Ovary (tissue), 9 donors: Measurements from ENCODE around the gene BCL2L13. TPM values are rescaled to one million over a fixed set of nuclear protein-coding genes. Genes with fewer than 3 reads are reported as not detected.

Source experiments
- DNase-seq, 5 donors: peaks; one replicate each; pipeline ENCODE4 v3.0.0-alpha.2; 2019 to 2020
- H3K27ac ChIP-seq, 2 donors: fragments of 200-600 bp; one replicate each; pipeline versions ENCODE4 v1.5.1 to v1.8.0; 2019 to 2022
- H3K27me3 ChIP-seq: fragments of 200-600 bp; one replicate; pipeline ENCODE4 v1.8.0; 2022
- H3K36me3 ChIP-seq: fragments of 200-600 bp; sonication (generic); one replicate; pipeline ENCODE4 v1.5.1; 2019
- H3K4me1 ChIP-seq: one replicate; pipeline ENCODE4 v1.8.1; 2013; ENCODE audit warnings: mild to moderate bottlenecking, moderate library complexity; ENCODE audit not compliant: insufficient read depth
- H3K4me3 ChIP-seq: fragments of 200-600 bp; sonication (generic); one replicate; pipeline ENCODE4 v1.5.1; 2017
- H3K9me3 ChIP-seq, 2 donors: fragments of 200-600 bp in 1 of 2; sonication (generic) in 1 of 2; one replicate each; pipeline versions ENCODE4 v1.5.1 to v1.8.1; 2013 to 2019; ENCODE audit warnings: mild to moderate bottlenecking in 1 of 2, moderate library complexity in 1 of 2
- CTCF ChIP-seq, 3 donors: fragments of 450-650 bp in 2 of 3; fragments of 200-600 bp in 1 of 3; IDR thresholded peaks; one replicate each; pipeline versions ENCODE4 v1.5.1 to v1.8.0; 2016 to 2022; ENCODE audit warnings: antibody characterized with exemption in 3 of 3, mild to moderate bottlenecking in 1 of 3
- EP300 ChIP-seq: sonication (generic); formaldehyde crosslinking; IDR thresholded peaks from one replicate; pipeline ENCODE4 v1.6.1; 2017; ENCODE audit warnings: antibody characterized with exemption
- POLR2A ChIP-seq: fragments of 450-650 bp; IDR thresholded peaks from one replicate; pipeline ENCODE4 v1.6.1; 2017; ENCODE audit warnings: antibody characterized with exemption, mild to moderate bottlenecking, moderate library complexity
- WGBS, 3 donors: extraction: QIAGEN DNeasy Blood & Tissue Kit in 1 of 3; methylation state at CpG; one replicate each; pipeline versions ENCODE4 v1.1.5 to v1.1.7; 2013 to 2017; 5-methylcytosine and 5-hydroxymethylcytosine counted together
- intact Hi-C, 4 donors: fragments of 100-400 bp; cut with DNase I; formaldehyde crosslinking; loops; one replicate each; pipeline versions ENCODE4 v1.11.0 to v1.15.1; 2022 to 2023
- polyA plus RNA-seq, 2 donors: library from polyadenylated mRNA; stranded (reverse); fragments of 200-250 nt in 1 of 2; fragments of 350-450 nt in 1 of 2; fragmentation: Illumina TruSeq in 1 of 2; extraction: RNeasy Lipid Tissue Mini Kit (QIAGEN cat#74804) in 1 of 2; gene quantifications; one replicate each; pipeline ENCODE4 v1.2.3, GENCODE V29; 2013 to 2014
- total RNA-seq, 7 donors: library from RNA; depleted of rRNA in 2 of 7; stranded (reverse); fragments of >200 nt in 2 of 7; fragmentation: NEBNext Ultra II Directional in 3 of 7; extraction: Animal tissue kit (Norgen Biotek cat#: 25700) in 3 of 7; gene quantifications; one replicate each; pipeline versions ENCODE4 v1.1.0 to v1.2.4, GENCODE V29; 2016 to 2023
- donor health status: DM: no; HTN: no; CAD: no; lungs with moderate emphysema.
- donor health status: DM: no; HTN: no; CAD: no.
- donor health status: Bipolar disorder and iron deficiency.
- donor health status: DM: yes; HTN: yes; CAD: no.
- donor health status: DM: no; HTN: no; CAD: no.
- donor health status: DM: yes; HTN: yes; CAD: no.

Gene BCL2L13
- total and polyA plus RNA-seq, 9 donors = 19.9 to 39.5 (median 33.8) TPM

- H3K36me3 ChIP-seq = no peaks in the 10 kb centered on the region
- no peaks in the 10 kb centered on the region for H3K27me3 ChIP-seq
- WGBS, 3 donors = 94 to 98% (median 95%) methylated on average over 10 of the region's 10 CpGs
- intact Hi-C loops = no loop called here
- H3K4me3 ChIP-seq = no peak overlapping the region
- H3K9me3 ChIP-seq = no peaks in the 10 kb centered on the region
- no peak overlapping the region for H3K27ac ChIP-seq
- peaks cover 9% of the 10 kb centered on the region for H3K4me1 ChIP-seq
- no peak for TF ChIP-seq POLR2A
- no peak for TF ChIP-seq CTCF (IDR thresholded peaks at IDR 0.05)
- TF ChIP-seq EP300 = no peak
- DNase-seq = no peak
These were observed 108.4 kb downstream of the BCL2L13 start for GRCh38 chr22:17746916-17747315.

- Histone ChIP-seq H3K27ac (no peak overlapping the region), H3K4me1 (peaks cover 6% of the 10 kb centered on the region), H3K4me3 (no peak overlapping the region), H3K27me3 (no peaks in the 10 kb centered on the region), H3K9me3 (no peaks in the 10 kb centered on the region), H3K36me3 (no peaks in the 10 kb centered on the region)
- no peak for TF ChIP-seq CTCF (IDR thresholded peaks at IDR 0.05)
- intact Hi-C loops = no loop called here
- no peak for DNase-seq
- WGBS, 3 donors = 69 to 83% (median 72%) methylated on average over 40 of the region's 40 CpGs
These were observed 110.2 kb downstream of the BCL2L13 start for GRCh38 chr22:17748555-17749353.

GRCh38 chr22:17749605-17750395, 111.2 kb downstream of the BCL2L13 start:
- no peak overlapping the region for H3K27ac ChIP-seq
- no peaks in the 10 kb centered on the region for H3K9me3 ChIP-seq
- H3K4me1 ChIP-seq = no peaks in the 10 kb centered on the region
- TF ChIP-seq EP300 (no peak), CTCF (IDR thresholded peaks at IDR 0.05) (no peak), POLR2A (no peak)
- H3K27me3 ChIP-seq = no peaks in the 10 kb centered on the region
- 89 to 92% (median 90%) methylated on average over 35 of the region's 35 CpGs for WGBS, 3 donors
- no peak overlapping the region for H3K4me3 ChIP-seq
- intact Hi-C loops = no loop called here
- H3K36me3 ChIP-seq = no peaks in the 10 kb centered on the region
- no peak for DNase-seq

DNA sequence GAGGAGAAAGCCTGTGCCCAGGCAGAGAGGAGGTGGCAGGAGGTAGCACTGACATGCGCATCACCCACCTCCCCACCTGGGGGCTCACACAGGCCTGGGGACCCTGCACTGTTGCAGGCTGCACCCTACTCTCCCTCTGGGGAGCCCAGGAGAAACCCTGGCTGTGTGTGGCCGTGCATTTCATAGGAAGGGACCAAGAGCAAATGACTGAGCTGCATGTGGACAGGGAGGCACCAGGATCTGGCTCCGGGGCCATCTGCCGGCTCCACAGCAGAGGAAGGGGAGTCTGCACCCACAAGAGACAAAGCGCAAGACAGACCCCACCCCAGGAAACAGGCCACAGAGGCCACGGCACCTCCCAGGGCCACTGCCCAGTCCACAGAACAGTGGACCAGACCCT, 113.0 kb downstream of the BCL2L13 start:
- no peaks in the 10 kb centered on the region for H3K4me1 ChIP-seq
- intact Hi-C loops = no loop called here
- H3K36me3 ChIP-seq = no peaks in the 10 kb centered on the region
- no peak for DNase-seq
- no peaks in the 10 kb centered on the region for H3K9me3 ChIP-seq
- 82 to 85% (median 85%) methylated on average over 6 of the region's 6 CpGs for WGBS, 3 donors
- no peak for TF ChIP-seq POLR2A
- no peak for TF ChIP-seq EP300
- TF ChIP-seq CTCF (IDR thresholded peaks at IDR 0.05) = no peak
- H3K27ac ChIP-seq = no peak overlapping the region
- H3K4me3 ChIP-seq = no peak overlapping the region
- no peaks in the 10 kb centered on the region for H3K27me3 ChIP-seq
